ENCODE data around the gene RAB1A.
"Not testable (repeated sequence)": the region's sequence is repeated elsewhere in the genome, so short reads cannot be mapped to it uniquely, and the experiment has no call there.

RAB1A gene

GRCh38 chr2:65134158-65134557, 4.3 kb upstream of the RAB1A start:
- DNase-seq = no peak

DNA sequence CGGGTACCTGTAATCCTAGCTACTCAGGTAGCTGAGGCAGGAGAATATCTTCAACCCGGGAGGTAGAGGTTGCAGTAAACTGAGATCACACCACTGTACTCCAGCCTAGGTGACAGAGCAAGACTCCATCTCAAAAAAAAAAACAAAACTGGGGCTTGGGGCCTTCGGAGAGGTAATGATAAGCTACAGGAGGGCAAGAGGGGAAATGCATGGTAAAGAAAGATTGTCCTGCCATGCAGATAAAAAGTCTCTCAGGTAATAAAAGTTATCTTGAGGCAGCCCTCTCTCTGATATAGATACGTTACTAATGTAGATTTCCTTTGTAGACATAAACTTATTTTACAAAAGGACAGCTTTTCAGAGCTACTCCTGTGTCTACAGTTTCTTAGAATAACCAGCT, 3.7 kb upstream of the RAB1A start:
- DNase-seq = no peak

GRCh38 chr2:65132930-65133329, 3.0 kb upstream of the RAB1A start:
- DNase-seq = not testable (repeated sequence)

DNA sequence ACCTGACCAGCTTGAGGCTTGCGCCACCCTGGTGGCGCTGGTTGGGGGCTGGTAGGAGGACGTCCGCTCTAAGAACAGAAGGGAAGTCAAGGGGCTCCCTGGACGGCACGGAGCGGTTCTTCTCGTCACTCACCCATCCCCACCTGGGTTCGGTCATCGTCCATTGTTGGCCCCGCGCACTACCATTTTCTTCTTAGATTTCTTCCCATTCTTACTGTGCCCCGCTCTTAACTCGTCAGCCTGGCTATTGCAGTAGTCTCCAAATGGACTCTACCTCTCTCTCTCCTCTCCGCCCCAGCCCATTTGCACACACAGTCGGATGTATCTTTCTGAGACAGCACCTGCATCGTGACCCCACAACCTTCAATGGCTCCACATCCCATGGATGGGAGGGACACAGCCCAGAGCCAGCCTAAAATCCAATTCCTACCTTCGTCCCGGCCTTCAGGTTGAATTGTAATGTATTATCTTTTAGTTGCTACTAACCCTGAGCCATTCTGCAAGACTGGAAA, 814 bp upstream of the RAB1A start:
- no peak for DNase-seq

- peak in 1 of 2 donors; percentile 17 for DNase-seq
Measured at GRCh38 chr2:65129286-65129825, 550 bp downstream of the RAB1A start.

DNA sequence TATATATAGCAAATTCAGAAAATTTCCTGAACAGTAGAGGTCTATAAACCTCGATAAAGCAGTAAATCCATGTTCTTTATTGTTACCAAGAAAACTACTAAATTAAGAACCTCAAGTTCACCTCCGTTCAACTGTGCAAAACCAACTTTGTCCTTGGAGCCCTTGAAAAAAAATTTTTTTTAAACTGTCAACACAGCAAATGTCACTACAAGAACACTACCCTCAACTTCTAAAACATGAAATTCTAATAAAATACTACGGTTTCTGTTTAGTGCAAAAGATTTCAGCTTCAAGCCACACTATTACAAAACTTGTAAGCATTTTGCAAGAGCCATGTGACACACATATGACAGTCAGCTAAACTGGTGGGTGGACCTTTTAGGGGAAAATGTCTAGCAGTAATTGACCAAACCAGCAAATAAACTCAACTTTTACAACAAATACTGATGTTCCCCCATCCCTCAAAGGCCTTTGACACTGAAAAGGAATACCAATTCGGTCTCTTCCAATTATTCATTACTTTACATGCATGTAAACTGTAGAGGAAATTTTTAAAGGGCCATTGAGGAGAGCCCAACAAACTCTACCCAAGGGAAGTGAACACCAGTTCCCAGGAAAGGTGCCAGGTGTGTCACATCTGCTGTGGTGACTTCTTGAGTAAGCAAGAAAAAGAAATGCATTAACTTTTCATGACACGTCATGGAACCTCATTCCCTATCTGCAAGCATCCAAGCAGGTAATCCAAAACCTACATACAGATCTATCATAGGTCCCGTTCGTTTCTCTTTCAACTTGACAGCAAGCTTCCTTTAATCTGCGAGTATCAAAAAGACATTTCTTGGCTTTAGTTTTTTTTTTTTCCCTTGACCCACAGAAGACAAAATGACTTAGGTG, 1.4 kb downstream of the RAB1A start:
- DNase-seq = peak; percentile 31 to 33

DNA sequence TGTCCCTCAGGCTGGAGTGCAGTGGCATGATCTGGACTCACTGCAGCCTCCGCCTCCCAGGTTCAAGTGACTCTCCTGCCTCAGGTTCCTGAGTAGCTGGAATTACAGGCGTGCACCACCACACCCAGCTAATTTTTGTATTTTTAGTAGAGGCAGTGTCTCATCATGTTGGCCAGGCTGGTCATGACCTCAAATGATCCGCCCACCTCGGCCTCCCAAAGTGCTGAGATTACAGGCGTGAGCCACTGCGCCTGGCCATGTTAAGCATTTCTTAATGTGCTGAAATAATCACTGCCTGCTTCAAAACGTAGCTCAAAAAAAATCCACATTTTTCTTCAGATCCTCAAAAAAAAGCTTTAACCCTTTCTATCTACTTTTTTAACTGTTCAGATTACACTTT, 4.4 kb downstream of the RAB1A start:
- not testable (repeated sequence) for DNase-seq

GRCh38 chr2:65122313-65122712, 7.6 kb downstream of the RAB1A start:
- no peak for DNase-seq

- no peak for DNase-seq
Measured at GRCh38 chr2:65120990-65121693, 8.8 kb downstream of the RAB1A start.

DNA sequence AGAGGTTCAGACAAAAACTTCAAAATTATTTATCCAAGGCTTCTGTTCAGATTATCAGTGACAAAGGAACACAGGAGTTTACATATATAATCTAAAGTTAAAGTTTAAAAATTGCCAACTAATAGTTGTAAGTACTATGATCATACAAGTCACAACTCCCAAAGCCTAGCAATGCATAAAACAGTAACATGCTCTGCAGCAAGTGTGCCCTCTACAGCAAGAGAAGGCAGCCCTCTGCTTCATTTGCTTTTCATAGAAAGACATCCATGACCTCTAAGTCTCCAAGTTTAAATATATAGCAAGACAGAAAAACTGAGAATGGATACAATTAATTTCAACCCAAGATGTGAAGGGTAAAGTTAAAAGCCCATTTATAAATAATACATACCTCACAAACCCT, 13.3 kb downstream of the RAB1A start:
- DNase-seq = no peak

GRCh38 chr2:65114921-65115320, 15.0 kb downstream of the RAB1A start:
- DNase-seq = no peak

DNA sequence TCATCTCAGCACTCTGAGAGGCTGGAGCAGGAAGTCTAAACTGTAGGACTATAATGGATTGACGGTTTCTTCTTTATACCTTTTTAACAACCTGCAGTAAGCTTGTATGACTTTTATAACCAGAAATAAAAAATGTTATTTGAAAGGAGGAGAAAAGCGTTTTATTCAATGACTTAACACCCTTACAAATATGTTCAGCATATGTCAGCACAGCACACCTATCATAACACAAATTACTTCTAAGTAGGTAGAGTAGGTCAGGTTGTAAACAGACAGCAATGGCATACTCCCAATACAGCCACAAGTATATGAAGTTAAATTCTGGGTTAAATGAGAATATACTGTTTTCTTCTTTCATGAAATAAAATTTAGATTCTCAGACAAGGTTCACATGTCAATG, 16.1 kb downstream of the RAB1A start:
- no peak for DNase-seq

GRCh38 chr2:65113229-65113628, 16.7 kb downstream of the RAB1A start:
- no peak for DNase-seq

GRCh38 chr2:65112633-65113032, 17.3 kb downstream of the RAB1A start:
- DNase-seq = no peak

GRCh38 chr2:65108780-65109179, 21.1 kb downstream of the RAB1A start:
- DNase-seq = no peak

- DNase-seq = no peak
Measured at GRCh38 chr2:65107530-65107929, 22.4 kb downstream of the RAB1A start.

- DNase-seq = no peak
Measured at GRCh38 chr2:65103013-65103715, 26.7 kb downstream of the RAB1A start.

- DNase-seq = no peak
Measured at GRCh38 chr2:65101071-65101470, 28.8 kb downstream of the RAB1A start.

DNA sequence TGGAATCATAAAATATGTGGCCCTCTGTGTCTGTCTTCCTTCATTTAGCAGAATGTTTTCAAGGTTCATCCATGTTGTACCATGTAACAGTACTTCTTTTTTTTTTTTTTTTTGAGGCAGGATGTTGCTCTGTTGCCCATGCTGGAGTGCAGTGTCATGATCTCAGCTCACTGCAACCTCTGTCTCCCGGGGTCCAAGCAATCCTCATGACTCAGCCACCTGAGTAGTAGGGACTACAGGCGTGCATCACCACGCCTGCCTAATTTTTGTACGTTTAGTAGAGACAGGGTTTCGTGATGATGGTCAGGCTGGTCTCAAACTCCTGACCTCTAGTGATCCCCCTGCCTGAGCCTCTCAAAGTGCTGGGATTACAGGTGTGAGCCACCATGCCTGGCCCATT, 31.2 kb downstream of the RAB1A start:
- no peak for DNase-seq

DNA sequence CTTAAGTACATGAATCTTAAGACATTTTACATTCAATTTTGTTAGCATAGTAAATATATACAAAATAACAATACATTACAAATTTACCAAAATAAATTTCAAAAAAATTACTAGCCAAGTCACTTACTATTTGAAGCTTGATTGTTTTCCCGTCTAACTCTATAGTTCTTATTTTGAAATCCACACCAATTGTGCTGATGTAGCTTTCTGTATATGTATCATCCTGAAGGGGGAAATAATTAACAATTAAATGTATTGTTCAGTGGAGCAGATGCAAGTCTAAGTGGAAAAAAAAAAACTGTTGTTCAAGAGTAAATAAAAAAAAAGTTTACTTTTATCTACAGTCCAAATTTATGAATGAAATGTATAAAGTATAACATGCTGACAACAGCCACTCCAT, 32.1 kb downstream of the RAB1A start:
- no peak for DNase-seq

DNA sequence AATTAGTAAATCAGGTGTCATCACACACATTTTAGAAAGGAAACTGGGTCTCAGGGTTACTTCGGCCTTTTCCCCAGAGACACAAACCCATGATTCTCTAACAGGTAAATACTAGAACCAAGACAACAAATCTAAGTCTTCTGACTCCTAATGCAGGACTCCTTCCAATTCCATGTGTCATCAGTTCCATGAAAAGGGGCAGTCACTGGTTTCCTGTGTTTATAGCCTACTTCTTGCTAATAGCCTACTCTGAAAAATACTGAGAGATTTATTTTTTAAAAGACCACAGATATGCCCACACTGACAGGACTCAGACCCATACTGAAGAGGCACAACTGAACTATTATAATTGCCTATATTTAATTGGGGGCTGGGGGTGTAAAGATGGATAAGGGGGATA, 33.0 kb downstream of the RAB1A start:
- DNase-seq = no peak

DNA sequence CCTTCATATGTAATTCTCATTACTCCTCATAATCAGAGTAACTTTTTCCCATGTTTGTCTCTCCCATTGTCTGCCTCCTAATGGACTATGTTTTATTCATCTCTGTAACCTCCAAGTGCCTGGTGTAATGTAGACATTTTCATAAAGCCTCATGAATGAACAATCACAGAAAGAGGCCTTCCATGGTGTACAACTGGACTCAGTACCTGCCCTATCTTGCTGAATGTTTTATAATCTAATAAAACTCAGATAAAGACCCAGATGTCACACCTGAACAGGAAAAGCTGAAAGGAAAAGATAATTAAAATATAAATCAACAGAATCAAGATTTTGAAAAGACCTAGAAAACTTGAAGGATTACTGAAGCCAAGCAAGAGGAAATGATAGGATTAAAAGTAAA, 36.7 kb downstream of the RAB1A start:
- DNase-seq = no peak

DNA sequence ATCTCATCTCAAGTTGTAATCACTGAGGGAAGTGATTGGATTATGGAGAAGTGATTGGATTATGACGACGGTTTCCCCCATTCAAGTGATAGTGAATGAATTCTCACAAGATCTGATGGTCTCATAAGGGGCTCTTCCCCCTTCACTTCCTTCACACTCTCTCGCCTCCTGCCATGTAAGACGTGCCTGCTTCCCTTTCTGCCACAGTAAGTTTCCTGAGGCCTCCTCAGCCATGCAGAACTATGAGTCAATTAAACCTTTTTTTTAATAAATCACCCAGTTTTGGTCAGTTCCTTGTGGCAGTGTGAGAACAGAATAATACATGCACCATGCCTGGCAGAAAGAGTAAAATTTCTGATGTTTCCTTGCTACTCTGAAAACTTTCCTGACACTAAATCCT, 37.1 kb downstream of the RAB1A start:
- DNase-seq = no peak

All from CD4-positive, alpha-beta T cell treated with Interferon alpha-2 for 1 hour (primary cell).